ENCODE results near the gene DNAH2.
A peak's percentile ranks its signal among the peaks of the same experiment; 100 is the strongest.

Gene DNAH2

DNA sequence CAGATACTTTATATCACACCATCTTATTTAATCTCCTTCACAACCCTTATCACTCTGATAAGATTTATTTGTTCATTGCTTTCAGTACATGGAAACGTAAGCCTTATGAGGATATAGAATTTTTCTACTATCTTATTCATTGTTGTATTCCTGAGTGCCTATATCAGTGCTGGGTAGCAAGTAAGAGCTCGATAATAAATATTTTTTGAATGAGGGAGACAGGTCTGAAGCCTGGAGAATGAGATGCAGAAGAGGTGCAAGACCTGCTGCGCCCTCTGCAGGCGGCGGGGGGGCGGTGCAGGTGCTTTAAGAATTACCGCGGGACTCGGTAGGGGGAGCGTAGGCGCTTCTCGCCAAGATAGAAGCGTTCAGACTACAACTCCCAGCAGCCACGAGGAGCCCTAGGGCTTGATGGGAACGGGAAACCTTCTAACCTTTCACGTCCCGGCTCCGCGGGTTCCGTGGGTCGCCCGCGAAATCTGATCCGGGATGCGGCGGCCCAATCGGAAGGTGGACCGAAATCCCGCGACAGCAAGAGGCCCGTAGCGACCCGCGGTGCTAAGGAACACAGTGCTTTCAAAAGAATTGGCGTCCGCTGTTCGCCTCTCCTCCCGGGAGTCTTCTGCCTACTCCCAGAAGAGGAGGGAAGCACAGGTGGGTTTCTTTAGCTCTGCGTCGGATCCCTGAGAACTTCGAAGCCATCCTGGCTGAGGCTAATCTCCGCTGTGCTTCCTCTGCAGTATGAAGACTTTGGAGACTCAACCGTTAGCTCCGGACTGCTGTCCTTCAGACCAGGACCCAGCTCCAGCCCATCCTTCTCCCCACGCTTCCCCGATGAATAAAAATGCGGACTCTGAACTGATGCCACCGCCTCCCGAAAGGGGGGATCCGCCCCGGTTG, 29.4 kb upstream of the DNAH2 start, which contains the start of gene WRAP53 (continued):
- TF ChIP-seq, protein P1, sequence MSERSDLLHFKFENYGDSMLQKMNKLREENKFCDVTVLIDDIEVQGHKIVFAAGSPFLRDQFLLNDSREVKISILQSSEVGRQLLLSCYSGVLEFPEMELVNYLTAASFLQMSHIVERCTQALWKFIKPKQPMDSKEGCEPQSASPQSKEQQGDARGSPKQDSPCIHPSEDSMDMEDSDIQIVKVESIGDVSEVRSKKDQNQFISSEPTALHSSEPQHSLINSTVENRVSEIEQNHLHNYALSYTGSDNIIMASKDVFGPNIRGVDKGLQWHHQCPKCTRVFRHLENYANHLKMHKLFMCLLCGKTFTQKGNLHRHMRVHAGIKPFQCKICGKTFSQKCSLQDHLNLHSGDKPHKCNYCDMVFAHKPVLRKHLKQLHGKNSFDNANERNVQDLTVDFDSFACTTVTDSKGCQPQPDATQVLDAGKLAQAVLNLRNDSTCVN (tag by site-specific recombination; optimal IDR thresholded peaks at IDR 0.05): peak; percentile 29
- TF ChIP-seq ZNF391 (tag by site-specific recombination; IDR thresholded peaks at IDR 0.05; ENCODE audit: borderline replicate concordance, low read depth) (no peak), ZNF785 (tag by site-specific recombination; IDR thresholded peaks at IDR 0.05) (no peak), YY2 (tag by site-specific recombination; IDR thresholded peaks at IDR 0.05) (no peak), EGR2 (tag by site-specific recombination; IDR thresholded peaks at IDR 0.05; ENCODE audit: low read depth) (peak; percentile 51; the same call in 1 of the 2 replicates), ZBTB17 (tag by site-specific recombination; IDR thresholded peaks at IDR 0.05) (peak; percentile 89), ZBTB49 (tag by site-specific recombination; IDR thresholded peaks at IDR 0.05; ENCODE audit: low read depth) (no peak), ZNF664 (tag by site-specific recombination; IDR thresholded peaks at IDR 0.05) (peak; percentile 32; the same call in 1 of the 2 replicates), ZNF133 (tag by site-specific recombination; IDR thresholded peaks at IDR 0.05) (no peak), WT1 (tag by site-specific recombination; IDR thresholded peaks at IDR 0.05) (peak; percentile 35; the same call in 1 of the 2 replicates), SP3 (tag by site-specific recombination; IDR thresholded peaks at IDR 0.05) (peak; percentile 54), IKZF3 (tag by site-specific recombination; IDR thresholded peaks at IDR 0.05) (peak; percentile 82; the same call in 1 of the 2 replicates)
- TF ChIP-seq, protein P2, sequence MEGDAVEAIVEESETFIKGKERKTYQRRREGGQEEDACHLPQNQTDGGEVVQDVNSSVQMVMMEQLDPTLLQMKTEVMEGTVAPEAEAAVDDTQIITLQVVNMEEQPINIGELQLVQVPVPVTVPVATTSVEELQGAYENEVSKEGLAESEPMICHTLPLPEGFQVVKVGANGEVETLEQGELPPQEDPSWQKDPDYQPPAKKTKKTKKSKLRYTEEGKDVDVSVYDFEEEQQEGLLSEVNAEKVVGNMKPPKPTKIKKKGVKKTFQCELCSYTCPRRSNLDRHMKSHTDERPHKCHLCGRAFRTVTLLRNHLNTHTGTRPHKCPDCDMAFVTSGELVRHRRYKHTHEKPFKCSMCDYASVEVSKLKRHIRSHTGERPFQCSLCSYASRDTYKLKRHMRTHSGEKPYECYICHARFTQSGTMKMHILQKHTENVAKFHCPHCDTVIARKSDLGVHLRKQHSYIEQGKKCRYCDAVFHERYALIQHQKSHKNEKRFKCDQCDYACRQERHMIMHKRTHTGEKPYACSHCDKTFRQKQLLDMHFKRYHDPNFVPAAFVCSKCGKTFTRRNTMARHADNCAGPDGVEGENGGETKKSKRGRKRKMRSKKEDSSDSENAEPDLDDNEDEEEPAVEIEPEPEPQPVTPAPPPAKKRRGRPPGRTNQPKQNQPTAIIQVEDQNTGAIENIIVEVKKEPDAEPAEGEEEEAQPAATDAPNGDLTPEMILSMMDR (tag by site-specific recombination; IDR thresholded peaks at IDR 0.05): peak; percentile 99
- TF ChIP-seq, protein P3, sequence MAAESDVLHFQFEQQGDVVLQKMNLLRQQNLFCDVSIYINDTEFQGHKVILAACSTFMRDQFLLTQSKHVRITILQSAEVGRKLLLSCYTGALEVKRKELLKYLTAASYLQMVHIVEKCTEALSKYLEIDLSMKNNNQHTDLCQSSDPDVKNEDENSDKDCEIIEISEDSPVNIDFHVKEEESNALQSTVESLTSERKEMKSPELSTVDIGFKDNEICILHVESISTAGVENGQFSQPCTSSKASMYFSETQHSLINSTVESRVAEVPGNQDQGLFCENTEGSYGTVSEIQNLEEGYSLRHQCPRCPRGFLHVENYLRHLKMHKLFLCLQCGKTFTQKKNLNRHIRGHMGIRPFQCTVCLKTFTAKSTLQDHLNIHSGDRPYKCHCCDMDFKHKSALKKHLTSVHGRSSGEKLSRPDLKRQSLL (tag by site-specific recombination; IDR thresholded peaks at IDR 0.05): peak; percentile 29; the same call in 1 of the 2 replicates
- TF ChIP-seq, protein P4, sequence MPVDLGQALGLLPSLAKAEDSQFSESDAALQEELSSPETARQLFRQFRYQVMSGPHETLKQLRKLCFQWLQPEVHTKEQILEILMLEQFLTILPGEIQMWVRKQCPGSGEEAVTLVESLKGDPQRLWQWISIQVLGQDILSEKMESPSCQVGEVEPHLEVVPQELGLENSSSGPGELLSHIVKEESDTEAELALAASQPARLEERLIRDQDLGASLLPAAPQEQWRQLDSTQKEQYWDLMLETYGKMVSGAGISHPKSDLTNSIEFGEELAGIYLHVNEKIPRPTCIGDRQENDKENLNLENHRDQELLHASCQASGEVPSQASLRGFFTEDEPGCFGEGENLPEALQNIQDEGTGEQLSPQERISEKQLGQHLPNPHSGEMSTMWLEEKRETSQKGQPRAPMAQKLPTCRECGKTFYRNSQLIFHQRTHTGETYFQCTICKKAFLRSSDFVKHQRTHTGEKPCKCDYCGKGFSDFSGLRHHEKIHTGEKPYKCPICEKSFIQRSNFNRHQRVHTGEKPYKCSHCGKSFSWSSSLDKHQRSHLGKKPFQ (tag by site-specific recombination; IDR thresholded peaks at IDR 0.05): no peak

GRCh38 chr17:7688808-7689316, 28.7 kb upstream of the DNAH2 start:
- CTCF ChIA-PET: interaction anchor here (0.7 to 9.3 kb wide), 27 partner anchors 9 to 1905 kb away, joined by 3 to 207 read pairs (median 8); partner anchors contain the start of genes ATP1B2, CD68, DNAH2 and EFNB3
- peak overlapping the region; percentile 75 for H3K27ac ChIP-seq (ENCODE audit: extremely low read depth, low read depth, low read length)
- peaks cover 28% of the 10 kb centered on the region in 2 experiments; a peak in 2 of 3 replicates for H3K36me3 ChIP-seq (ENCODE audit: control insufficient read depth in 2 of 2, insufficient read depth in 1 of 2, low read length in 2 of 2)
- H3K9me3 ChIP-seq (ENCODE audit: control insufficient read depth, insufficient read depth, low read depth, low read length): no peaks in the 10 kb centered on the region
- POLR2A ChIA-PET: interaction anchor here (0.6 to 6.2 kb wide), 16 partner anchors 15 to 380 kb away, joined by 3 to 215 read pairs (median 18); partner anchors contain the start of genes ATP1B2, CD68, CNTROB and DNAH2
- TF ChIP-seq MZF1 (tag by site-specific recombination; IDR thresholded peaks at IDR 0.05; ENCODE audit: borderline replicate concordance) (no peak), ZNF121 (tag by site-specific recombination; IDR thresholded peaks at IDR 0.05) (peak; percentile 71), ZNF76 (tag by site-specific recombination; IDR thresholded peaks at IDR 0.05; ENCODE audit: borderline replicate concordance, low read depth) (peak; percentile 67; the same call in 1 of the 2 replicates)
- H3K4me1 ChIP-seq (ENCODE audit: control insufficient read depth, insufficient read depth, low read length): peaks cover 13% of the 10 kb centered on the region
- H3K4me3 ChIP-seq (ENCODE audit: low read depth, low read length): peak overlapping the region; percentile 47

Data from HEK293 (cell line).